CD4-positive, alpha-beta T cell treated with Interleukin-21 for 1 hour (primary cell): ENCODE data around the gene TSKS.

ENCODE experiments used
- DNase-seq: peaks from one replicate; pipeline ENCODE4 v3.0.0-alpha.2; 2020

The TSKS gene

GRCh38 chr19:49763230-49763629 lies at the start of gene TSKS:
TSS of gene TSKS (minus strand) at chr19:49763306. CDS start at chr19:49763247, 59 bp downstream.
- no peak for DNase-seq

DNA sequence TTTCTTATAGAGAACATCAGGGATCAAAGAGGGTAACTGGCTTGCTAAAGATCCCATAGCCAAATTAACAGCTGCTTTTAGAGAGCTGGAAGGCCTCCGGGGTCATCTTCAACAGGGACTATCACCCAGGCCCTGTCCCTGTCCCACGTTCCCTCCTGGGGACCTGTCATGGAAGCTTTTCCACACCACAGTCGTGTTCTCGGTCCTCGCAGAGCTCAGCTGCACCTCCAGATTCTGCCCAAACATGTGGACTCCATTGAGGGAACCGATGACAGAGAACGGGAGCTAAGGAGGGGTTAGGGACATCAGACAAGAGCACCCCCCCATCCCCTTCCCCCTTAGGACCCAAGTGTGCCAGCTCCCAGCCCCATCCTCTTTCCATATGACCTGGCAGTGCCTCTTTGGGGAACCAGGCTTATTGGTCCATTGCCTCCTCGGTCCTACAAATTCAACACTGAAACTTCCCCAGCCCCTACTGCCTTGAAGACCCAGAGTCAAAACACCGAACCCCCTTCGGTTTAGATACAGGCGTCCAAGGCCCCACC lies 49.4 kb upstream of the TSKS start:
- DNase-seq: no peak

- DNase-seq: no peak
Observed at GRCh38 chr19:49811328-49811727, 48.2 kb upstream of the TSKS start.

DNA sequence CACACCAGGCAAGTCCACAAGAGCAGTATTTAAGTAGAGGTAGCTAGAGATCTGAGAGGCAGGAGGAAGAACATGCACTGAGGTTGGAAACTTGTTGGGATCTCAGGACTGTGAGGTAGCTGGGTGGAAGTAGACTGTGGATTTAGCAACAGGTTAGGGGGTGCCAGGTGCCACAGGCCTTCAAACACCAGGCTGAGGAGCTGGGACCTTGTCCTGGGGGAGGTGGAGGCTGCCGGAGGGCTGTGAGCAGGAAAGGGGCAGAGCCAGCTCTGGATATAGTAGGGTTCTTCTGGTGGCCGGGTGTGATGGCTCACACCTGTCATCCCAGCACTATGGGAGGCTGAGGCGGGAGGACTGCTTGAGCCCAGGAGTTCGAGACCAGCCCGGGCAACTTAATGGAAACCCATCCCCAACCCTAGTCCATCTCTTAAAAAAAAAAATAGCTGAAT lies 46.9 kb upstream of the TSKS start:
- no peak for DNase-seq

DNA sequence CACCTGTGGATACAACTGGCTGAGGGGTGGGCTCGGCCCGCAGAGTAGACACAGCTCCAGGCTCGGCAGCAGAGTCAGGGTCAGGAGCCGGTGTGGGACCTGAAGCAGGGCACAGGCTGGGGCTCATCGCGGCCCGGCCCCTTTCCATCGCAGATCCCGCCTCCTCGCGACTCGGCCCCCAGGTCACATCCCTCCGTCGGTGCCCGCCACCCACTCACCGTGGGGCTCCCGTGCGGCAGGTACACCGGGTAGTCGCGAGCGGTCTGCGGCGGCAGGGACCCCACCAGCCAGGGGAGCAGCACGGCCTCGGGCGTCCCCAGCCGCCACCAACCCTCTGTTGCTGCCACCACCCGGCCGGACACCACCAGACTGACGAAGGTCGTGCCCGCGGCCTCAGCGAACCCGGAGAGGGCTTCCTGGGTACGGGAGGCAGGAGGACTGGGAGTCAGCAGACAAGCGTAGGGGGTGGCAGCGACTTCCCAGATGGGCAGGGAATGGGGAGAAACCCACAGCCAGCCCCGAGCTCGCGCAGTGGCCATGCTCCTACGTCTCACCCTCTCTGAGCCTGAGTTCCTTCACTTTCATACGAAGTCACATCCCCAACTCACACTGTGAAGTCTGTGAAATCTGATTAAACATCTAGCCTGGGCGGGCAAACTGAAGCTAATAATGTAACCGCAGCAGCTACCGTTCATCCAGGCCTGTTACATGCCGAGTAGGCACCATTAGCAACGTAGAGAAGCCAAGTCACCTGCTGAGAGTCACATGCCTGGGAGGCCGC lies 46.2 kb upstream of the TSKS start:
- DNase-seq: peak; percentile 69

DNA sequence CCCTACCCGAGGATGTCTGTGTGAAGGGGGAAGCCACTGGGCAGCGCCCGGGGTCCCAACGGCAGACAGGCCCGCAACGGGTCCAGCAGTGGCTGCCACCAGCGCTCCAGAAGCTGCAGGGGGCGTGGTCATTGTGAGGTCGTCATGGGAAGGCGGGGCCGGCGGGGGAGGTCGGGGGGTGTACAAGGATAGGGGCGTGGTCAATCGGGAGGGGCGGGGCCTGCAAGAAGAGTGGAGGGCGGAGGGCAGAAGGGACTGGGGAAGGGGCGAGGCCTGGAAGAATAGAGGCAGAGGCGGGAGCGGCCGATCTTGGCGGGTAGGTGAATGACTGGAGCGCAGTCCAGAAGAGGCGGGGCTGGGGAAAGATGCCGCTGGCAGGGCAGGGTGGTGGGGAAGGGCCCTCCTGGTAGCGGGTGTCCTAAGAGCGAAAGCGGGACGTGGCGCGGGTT lies 45.6 kb upstream of the TSKS start:
- peak; percentile 92 for DNase-seq

- no peak for DNase-seq
Observed at GRCh38 chr19:49807904-49808675, 45.0 kb upstream of the TSKS start.

DNA sequence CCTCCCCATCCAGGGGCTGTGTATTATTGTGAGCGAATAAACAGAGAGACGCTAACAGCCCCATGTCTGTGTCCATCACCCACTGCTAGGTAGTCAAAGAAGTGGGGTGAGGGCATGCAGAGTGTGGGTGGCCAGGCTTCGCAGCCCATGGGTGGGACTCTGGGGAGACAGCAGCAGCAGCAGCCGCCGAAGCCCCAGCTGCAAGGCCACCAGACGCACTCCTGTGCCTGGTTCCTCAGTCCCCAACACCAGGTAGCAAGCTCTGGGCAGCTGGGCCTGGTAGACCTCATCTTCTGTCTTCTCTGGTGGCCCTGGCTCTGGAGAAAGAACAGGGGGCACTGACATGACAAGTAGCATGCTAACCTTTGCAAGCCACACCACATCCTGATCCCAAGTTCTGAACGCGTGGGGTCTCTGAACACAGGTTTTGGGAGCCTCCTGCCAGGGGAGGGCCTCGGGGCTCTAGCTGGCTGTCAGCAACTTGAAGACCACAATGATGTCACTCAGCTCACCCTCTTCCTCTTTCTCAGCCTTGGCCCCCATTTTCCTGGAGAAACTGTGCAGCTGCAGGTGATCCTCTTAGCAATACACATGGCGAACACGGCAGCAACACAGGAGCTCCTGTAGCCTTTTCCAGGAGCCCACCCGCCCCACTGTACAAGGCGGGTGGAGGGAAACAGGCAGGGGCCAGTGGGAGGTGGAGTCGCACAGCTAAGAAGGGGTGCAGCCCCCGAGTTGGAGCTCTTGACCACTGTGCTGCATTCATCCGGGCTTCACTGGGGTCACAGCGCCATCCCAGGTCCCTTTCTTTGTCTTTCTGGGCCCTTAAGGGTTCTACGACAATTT lies 44.2 kb upstream of the TSKS start:
- no peak for DNase-seq

DNA sequence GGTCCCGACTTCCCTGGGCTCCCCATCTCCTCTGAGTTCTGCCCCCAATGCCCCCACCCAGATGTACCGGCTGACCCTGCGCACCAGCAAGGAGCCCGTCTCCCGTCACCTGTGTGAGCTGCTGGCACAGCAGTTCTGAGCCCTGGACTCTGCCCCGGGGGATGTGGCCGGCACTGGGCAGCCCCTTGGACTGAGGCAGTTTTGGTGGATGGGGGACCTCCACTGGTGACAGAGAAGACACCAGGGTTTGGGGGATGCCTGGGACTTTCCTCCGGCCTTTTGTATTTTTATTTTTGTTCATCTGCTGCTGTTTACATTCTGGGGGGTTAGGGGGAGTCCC lies 43.5 kb upstream of the TSKS start:
- no peak for DNase-seq

GRCh38 chr19:49805822-49806619 lies 42.9 kb upstream of the TSKS start:
- no peak for DNase-seq

GRCh38 chr19:49803529-49803856 lies 40.4 kb upstream of the TSKS start:
- DNase-seq: no peak

DNA sequence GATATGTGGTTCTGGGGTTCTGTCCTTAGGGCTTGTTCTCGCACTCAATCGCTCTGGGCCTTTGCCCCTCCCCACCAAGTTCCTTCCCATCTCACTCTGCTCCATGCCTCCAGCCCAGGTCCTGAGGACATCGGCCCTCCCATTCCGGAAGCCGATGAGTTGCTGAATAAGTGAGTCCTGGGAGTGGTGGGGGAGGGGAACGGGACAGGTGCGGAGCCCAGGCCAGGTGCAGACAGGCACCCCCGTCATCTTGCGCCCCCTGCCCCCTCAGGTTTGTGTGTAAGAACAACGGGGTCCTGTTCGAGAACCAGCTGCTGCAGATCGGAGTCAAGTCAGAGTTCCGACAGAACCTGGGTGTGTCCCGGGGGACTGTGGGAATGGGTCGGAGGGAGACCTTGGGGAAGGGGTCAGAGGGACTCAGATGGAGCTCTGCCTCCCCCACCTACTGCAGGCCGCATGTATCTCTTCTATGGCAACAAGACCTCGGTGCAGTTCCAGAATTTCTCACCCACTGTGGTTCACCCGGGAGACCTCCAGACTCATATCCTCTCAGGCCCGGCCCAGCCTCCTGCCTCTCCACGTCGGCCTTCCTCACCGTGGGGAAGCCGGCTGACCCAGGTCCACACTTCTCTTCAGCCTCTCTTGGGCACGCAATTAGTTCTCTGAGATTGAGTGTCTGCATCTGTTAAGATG lies 39.9 kb upstream of the TSKS start:
- no peak for DNase-seq

DNA sequence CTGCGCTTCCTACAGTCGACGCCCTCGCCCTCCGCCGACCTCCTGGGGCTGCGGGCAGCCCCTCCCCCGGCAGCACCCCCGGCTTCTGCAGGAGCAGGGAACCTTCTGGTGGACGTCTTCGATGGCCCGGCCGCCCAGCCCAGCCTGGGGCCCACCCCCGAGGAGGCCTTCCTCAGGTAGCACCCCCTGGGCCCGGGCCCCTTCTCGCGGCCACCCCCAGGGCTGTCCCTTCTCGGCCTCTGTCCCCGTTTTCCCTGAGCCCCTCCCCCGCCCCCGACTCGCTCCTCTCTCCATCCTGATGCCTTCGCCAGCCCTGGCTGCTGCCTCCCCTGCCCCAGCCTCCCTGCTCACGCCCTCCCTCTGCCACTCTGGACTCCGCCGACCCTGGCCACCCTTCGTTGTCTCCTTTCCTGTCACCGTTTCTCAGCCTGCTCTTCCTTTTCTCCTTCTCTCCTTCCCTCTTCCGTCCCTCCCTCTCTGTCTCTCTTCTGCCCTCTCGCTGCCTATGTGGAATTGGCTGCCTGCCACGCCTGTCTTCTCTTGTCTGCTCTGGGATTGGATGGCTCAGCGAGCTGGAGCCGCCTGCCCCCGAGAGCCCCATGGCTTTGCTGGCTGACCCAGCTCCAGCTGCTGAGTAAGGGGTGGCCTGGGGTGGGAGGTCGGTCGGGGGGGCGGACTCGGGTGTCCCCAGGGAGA lies 39.0 kb upstream of the TSKS start:
- no peak for DNase-seq

- DNase-seq: no peak
Observed at GRCh38 chr19:49801401-49801888, 38.3 kb upstream of the TSKS start.

DNA sequence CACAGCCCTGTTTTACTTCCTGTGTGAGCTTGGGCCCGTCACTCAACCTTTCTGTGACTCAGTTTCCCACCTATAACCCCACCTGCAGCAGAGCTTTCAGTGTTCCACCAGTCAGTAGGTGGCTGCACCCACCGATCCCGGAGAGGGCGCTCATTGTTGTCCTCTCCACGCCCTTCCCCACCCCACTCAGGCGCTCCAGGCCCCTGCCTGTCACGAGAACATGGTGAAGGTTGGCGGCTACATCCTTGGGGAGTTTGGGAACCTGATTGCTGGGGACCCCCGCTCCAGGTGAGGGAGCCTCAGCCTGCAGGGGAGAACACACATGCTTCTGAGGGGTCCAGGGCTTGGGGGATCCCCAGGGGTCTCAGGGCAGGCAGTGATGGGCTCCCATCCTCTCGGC lies 37.7 kb upstream of the TSKS start:
- no peak for DNase-seq

DNA sequence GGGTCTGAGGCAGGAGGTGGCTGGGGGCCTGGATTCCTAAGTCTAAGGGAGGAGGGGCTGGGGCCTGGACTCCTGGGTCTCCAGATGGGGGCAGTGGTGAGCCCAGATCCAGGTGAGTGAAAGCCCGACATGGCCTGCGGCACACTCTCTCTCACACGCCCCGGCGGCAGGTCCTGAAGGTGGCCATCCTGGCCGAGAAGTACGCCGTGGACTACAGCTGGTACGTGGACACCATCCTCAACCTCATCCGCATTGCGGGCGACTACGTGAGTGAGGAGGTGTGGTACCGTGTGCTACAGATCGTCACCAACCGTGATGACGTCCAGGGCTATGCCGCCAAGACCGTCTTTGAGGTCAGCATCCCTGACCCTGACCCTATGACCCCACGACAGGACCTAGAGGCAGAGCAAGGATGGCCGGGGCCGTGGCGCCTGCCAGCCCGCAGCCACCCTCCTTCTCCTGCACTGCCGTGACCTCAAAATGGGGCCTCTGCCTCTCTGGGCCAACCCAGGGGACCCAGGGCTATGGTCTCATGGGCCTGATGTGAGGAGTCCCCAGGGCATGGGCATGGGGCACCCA lies 36.8 kb upstream of the TSKS start:
- no peak for DNase-seq

DNA sequence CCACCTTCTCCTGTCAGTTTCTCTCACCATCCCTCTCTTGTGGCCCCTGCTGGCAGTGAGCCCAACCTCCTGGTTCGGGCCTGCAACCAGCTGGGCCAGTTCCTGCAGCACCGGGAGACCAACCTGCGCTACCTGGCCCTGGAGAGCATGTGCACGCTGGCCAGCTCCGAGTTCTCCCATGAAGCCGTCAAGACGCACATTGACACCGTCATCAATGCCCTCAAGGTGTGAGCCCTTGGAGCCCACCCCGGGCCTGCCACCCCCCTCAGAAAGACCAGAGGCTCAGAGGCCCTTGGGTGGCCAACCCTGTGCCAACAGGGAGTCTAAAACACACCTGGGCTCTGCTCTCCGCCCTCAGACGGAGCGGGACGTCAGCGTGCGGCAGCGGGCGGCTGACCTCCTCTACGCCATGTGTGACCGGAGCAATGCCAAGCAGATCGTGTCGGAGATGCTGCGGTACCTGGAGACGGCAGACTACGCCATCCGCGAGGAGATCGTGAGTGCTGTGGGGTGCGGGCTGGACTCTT lies 36.2 kb upstream of the TSKS start:
- no peak for DNase-seq

DNA sequence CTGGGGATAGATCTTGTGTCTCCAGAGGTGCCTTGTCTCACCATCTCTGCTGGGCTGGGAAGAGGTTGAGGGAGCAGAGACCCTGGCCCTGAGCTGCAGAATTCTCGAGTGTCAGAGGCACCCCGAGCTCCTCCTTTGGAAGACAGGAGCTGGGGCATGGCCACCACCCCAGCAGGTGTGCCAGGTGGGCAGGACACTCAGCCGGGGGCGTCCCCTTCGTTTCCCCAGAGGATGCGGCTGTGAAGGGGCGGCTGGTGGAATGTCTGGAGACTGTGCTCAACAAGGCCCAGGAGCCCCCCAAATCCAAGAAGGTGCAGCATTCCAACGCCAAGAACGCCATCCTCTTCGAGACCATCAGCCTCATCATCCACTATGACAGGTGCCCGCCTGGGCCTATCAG lies 35.5 kb upstream of the TSKS start:
- DNase-seq: no peak

- DNase-seq: no peak
Observed at GRCh38 chr19:49795615-49796014, 32.5 kb upstream of the TSKS start.

DNA sequence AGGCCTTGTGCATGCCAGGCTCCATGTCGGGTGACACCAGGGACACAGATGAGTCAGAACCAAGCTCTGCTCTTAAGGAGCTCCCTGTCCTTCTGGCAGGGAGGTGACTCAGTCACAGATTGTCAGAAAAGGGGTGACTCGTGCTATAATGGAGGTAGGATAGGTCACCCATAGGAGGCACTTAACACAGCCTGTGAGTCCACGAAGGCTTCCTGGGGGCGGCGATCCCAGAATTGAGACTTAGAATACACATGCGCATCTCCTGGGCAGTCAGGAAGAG lies 30.4 kb upstream of the TSKS start:
- no peak for DNase-seq
